Measurements from ENCODE around the gene GPNMB. TPM values are rescaled to one million over a fixed set of nuclear protein-coding genes. Genes with fewer than 3 reads are reported as not detected.
A peak's percentile ranks its signal among the peaks of the same experiment; 100 is the strongest.

Gene GPNMB
- polyA plus RNA-seq, 3 donors: 1.3 to 3.0 (median 1.5) TPM

DNA sequence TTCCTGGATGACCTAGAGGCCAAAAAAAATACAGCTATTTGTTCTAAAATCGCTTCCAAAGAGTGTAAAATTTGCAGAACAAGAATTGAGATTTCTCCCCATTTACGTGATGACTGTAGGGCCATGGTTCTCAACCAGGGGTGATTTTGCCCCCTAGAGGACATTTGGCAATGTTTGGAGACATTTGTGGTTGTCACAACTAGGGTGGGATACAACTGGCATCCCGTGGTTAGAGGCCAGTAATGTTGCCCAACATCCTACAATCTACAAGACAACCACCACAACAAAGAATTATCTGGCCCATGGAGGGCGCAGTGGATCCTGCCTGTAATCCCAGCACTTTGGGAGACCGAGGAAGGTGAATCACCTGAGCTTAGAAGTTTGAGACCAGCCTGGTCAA is 29.8 kb downstream of the GPNMB start:
- Mint-ChIP-seq H3K27me3 (ENCODE audit: low read depth in 3 of 3) (peaks cover 3 to 7% (median 5%) of the 10 kb centered on the region in 3 donors), H3K4me1 (peaks cover 5% of the 10 kb centered on the region), H3K27ac (no peak overlapping the region), H3K4me3 (no peak overlapping the region), H3K9me3 (no peaks in the 10 kb centered on the region), H3K36me3 (no peaks in the 10 kb centered on the region)
- Histone ChIP-seq H2AFZ (ENCODE audit: insufficient read depth, low read depth, low read length, poor library complexity, severe bottlenecking) (no peak overlapping the region), H3K27me3 (ENCODE audit: control insufficient read depth in 2 of 2, insufficient read depth in 2 of 2, low read length in 2 of 2) (no peaks in the 10 kb centered on the region), H4K20me1 (ENCODE audit: insufficient read depth, low read length) (no peaks in the 10 kb centered on the region), H3K9ac (ENCODE audit: insufficient read depth, low read length, poor library complexity, severe bottlenecking) (no peak overlapping the region), H3K4me1 (ENCODE audit: control insufficient read depth in 1 of 2, insufficient read depth in 2 of 2, low read length in 2 of 2) (peaks cover 2 to 5% of the 10 kb centered on the region in 2 donors), H3K79me2 (ENCODE audit: insufficient read depth, low read length) (no peaks in the 10 kb centered on the region), H3K4me2 (replicated peaks; ENCODE audit: extremely low read depth, low read length, poor library complexity, severe bottlenecking) (no peak overlapping the region), H3K9me3 (replicated peaks in 1 of 2; ENCODE audit: control insufficient read depth in 1 of 2, insufficient read depth in 1 of 2, low read length in 2 of 2) (no peaks in the 10 kb centered on the region), H3K27ac (ENCODE audit: low read depth in 1 of 2, low read length in 2 of 2) (no peak overlapping the region), H3K36me3 (replicated peaks in 1 of 2; ENCODE audit: control insufficient read depth in 1 of 2, insufficient read depth in 2 of 2, low read length in 2 of 2) (no peaks in the 10 kb centered on the region), H3K4me3 (replicated peaks in 1 of 3; ENCODE audit: low read depth in 2 of 3, low read length in 3 of 3) (no peak overlapping the region)
- intact Hi-C loops (cut with micrococcal nuclease): loop anchor here in 1 of 2 donors (10.0 kb wide), 1 partner anchor 438 kb away; the partner anchor contains the start of gene STK31
- TF ChIP-seq, protein P1, sequence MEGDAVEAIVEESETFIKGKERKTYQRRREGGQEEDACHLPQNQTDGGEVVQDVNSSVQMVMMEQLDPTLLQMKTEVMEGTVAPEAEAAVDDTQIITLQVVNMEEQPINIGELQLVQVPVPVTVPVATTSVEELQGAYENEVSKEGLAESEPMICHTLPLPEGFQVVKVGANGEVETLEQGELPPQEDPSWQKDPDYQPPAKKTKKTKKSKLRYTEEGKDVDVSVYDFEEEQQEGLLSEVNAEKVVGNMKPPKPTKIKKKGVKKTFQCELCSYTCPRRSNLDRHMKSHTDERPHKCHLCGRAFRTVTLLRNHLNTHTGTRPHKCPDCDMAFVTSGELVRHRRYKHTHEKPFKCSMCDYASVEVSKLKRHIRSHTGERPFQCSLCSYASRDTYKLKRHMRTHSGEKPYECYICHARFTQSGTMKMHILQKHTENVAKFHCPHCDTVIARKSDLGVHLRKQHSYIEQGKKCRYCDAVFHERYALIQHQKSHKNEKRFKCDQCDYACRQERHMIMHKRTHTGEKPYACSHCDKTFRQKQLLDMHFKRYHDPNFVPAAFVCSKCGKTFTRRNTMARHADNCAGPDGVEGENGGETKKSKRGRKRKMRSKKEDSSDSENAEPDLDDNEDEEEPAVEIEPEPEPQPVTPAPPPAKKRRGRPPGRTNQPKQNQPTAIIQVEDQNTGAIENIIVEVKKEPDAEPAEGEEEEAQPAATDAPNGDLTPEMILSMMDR (IDR thresholded peaks at IDR 0.05): no peak
- no peak for DNase-seq
- 13% methylated on average over 5 of the region's 5 CpGs for WGBS (ENCODE audit: insufficient coverage)

GRCh38 chr7:23276947-23277346 is 30.4 kb downstream of the GPNMB start:
- 78% methylated on average over 2 of the region's 3 CpGs for WGBS (ENCODE audit: insufficient coverage)

More at GRCh38 chr7:23276947-23277346, 30.4 kb downstream of the GPNMB start:
- Mint-ChIP-seq H3K27ac (no peak overlapping the region), H3K9me3 (no peaks in the 10 kb centered on the region), H3K27me3 (ENCODE audit: low read depth in 3 of 3) (peaks cover 3 to 7% (median 5%) of the 10 kb centered on the region in 3 donors), H3K4me3 (no peak overlapping the region), H3K36me3 (no peaks in the 10 kb centered on the region), H3K4me1 (peaks cover 5% of the 10 kb centered on the region)
- no peaks in the 10 kb centered on the region for H3K27me3 ChIP-seq (ENCODE audit: control insufficient read depth in 2 of 2, insufficient read depth in 2 of 2, low read length in 2 of 2)
- no peaks in the 10 kb centered on the region for H3K9me3 ChIP-seq (replicated peaks in 1 of 2; ENCODE audit: control insufficient read depth in 1 of 2, insufficient read depth in 1 of 2, low read length in 2 of 2)
- peak overlapping the region; percentile 15 for H2AFZ ChIP-seq (ENCODE audit: insufficient read depth, low read depth, low read length, poor library complexity, severe bottlenecking)
- H3K36me3 ChIP-seq (replicated peaks in 1 of 2; ENCODE audit: control insufficient read depth in 1 of 2, insufficient read depth in 2 of 2, low read length in 2 of 2): no peaks in the 10 kb centered on the region
- H3K4me2 ChIP-seq (replicated peaks; ENCODE audit: extremely low read depth, low read length, poor library complexity, severe bottlenecking): no peak overlapping the region
- no peak overlapping the region for H3K4me3 ChIP-seq (replicated peaks in 1 of 3; ENCODE audit: low read depth in 2 of 3, low read length in 3 of 3)
- no peak overlapping the region for H3K9ac ChIP-seq (ENCODE audit: insufficient read depth, low read length, poor library complexity, severe bottlenecking)
- TF ChIP-seq, protein P1 (IDR thresholded peaks at IDR 0.05): no peak
- no peak for DNase-seq
- intact Hi-C loops (cut with micrococcal nuclease): loop anchor here in 1 of 2 donors (10.0 kb wide), 1 partner anchor 438 kb away; the partner anchor contains the start of gene STK31
- no peaks in the 10 kb centered on the region for H3K79me2 ChIP-seq (ENCODE audit: insufficient read depth, low read length)
- H3K4me1 ChIP-seq (ENCODE audit: control insufficient read depth in 1 of 2, insufficient read depth in 2 of 2, low read length in 2 of 2): peaks cover 2 to 5% of the 10 kb centered on the region in 2 donors
- H4K20me1 ChIP-seq (ENCODE audit: insufficient read depth, low read length): no peaks in the 10 kb centered on the region
- H3K27ac ChIP-seq (ENCODE audit: low read depth in 1 of 2, low read length in 2 of 2): no peak overlapping the region
